Upper lobe of left lung (tissue), 4 donors: ENCODE data around the gene FAM229A.

Experiments used
- CTCF ChIP-seq, 6 experiments: fragments of 450-650 bp in 4 of 6; fragments of 200-600 bp in 2 of 6; sonication (generic) in 2 of 6; IDR thresholded peaks; one replicate each; pipeline ENCODE4 v1.5.1; 2016 to 2019; ENCODE audit warnings: antibody characterized with exemption in 6 of 6
- POLR2A ChIP-seq, 4 donors: fragments of 450-650 bp; IDR thresholded peaks; one replicate each; pipeline ENCODE4 v1.5.1; 2016 to 2017; ENCODE audit warnings: antibody characterized with exemption in 4 of 4, mild to moderate bottlenecking in 2 of 4
- POLR2AphosphoS5 ChIP-seq, 2 donors: sonication (generic); formaldehyde crosslinking; IDR thresholded peaks; one replicate each; pipeline ENCODE4 v1.5.1; 2017; ENCODE audit warnings: antibody characterized with exemption in 2 of 2

GRCh38 chr1:32327204-32327603, 35.1 kb downstream of the FAM229A start:
- TF ChIP-seq CTCF (IDR thresholded peaks at IDR 0.05) (no peak), POLR2A (IDR thresholded peaks at IDR 0.05) (no peak), POLR2AphosphoS5 (IDR thresholded peaks at IDR 0.05) (no peak)
